ENCODE measurements around the gene ENDOU.

The ENDOU gene, protein sequence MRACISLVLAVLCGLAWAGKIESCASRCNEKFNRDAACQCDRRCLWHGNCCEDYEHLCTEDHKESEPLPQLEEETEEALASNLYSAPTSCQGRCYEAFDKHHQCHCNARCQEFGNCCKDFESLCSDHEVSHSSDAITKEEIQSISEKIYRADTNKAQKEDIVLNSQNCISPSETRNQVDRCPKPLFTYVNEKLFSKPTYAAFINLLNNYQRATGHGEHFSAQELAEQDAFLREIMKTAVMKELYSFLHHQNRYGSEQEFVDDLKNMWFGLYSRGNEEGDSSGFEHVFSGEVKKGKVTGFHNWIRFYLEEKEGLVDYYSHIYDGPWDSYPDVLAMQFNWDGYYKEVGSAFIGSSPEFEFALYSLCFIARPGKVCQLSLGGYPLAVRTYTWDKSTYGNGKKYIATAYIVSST

DNA sequence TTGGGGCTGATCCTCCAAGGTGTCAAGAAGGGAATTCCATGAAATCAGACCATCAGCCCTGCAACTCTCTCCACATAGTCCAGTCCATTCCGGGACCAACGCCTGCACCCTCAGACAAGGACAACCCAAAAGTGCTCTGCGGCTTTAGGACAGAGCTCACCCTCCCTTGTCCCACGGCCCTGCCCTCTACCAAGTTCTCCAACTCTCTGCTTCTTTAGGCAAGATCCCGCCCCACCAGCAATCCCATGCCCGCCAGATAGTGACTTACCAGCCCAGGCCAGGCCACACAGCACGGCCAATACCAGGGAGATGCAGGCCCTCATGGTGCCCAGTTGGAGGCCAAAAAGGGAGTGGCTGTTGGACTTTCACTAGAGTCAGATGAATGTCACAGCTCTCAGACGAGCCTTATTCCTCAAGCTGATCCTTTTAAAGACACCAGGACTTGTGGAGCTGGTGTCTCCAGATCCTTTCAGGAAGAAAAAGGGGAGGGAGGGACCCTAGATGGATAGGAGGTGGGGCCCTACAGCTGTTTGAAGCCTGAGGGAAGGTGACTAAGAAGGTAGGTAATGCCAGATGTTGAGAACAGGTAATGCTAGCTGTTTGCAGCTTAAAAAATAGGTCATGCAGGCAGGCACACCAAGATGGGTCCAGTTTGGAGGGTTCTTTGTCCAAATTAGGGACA is at the start of gene ENDOU:
Gene ENDOU (minus strand): TSS at position 400 of the 682 bp plus-strand sequence. CDS start 77 bp downstream, at position 323.
- Histone ChIP-seq H3K9ac (ENCODE audit: low read depth, low read length) (no peak within 1 kb of the TSS), H3K4me1 (ENCODE audit: insufficient read depth, low read length) (no peaks in the 10 kb centered on the region; the same call in 1 of the 2 replicates)

DNA sequence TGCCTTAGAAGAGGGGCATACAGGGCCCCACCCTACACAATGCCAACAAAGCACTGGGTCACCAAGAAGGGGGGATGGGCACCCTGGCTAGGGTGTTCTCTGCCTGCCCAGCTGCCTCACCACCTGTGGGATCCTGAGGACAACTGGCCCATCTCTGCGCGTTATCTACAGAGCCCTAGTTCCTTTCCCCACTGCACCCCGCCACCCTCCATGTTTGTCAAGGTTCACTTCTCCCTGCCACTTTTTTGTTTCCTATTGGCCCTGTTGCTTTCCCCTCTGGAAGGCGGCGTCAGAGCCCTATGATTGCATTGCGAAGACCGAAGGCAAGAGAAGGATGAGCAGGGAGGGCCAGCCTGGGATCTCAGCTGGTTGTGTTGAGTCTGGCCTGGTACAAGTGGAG is 49.4 kb upstream of the ENDOU start:
- peaks cover 19% of the 10 kb centered on the region; the same call in 1 of the 2 replicates for H3K4me1 ChIP-seq (ENCODE audit: insufficient read depth, low read length)
- no peak overlapping the region for H3K9ac ChIP-seq (ENCODE audit: low read depth, low read length)
- H3K36me3 ChIP-seq (ENCODE audit: insufficient read depth, low read length): no peaks in the 10 kb centered on the region
- no peaks in the 10 kb centered on the region for H3K9me3 ChIP-seq (ENCODE audit: control insufficient read depth, insufficient read depth, low read length)

More for the DNA sequence above, at the start of gene ENDOU:
- Histone ChIP-seq H3K9me3 (ENCODE audit: control insufficient read depth, insufficient read depth, low read length) (no peaks in the 10 kb centered on the region), H3K36me3 (ENCODE audit: insufficient read depth, low read length) (no peaks in the 10 kb centered on the region)

DNA sequence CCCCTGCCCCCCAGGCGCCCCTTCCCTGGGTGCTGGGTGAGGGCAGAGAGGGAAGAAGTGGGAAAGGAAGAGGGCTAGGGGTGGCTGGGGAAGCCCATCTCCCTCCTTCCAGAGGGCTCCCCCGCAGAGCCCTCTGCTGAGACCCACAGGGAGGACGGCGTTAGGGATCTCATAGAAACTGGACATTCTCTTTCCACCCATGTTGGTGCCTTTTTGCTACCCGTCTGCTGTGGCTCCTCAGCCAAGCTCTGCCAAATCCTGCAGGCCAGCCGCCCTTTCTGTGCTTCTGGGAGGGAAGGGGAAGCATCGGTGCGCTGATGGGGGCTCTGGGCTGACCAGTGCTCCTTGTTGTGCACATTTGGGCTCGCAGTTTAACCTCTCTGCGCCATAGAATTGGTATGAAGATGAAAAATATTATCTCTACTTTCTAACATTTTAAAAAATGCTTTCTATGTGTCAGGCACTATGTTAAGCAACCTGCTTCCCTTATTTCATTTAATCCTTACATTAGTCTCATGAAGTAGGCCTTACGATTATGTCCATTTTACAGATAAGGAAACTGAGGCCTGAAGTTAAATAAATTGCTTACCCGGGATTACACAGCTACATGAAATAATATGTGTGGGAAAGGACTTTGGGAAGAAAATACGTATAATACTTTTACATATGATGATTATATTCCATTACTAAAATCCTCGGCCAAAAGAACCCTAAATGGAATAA is 48.7 kb upstream of the ENDOU start:
- H3K36me3 ChIP-seq (ENCODE audit: insufficient read depth, low read length): no peaks in the 10 kb centered on the region
- H3K9ac ChIP-seq (ENCODE audit: low read depth, low read length): peak overlapping the region; percentile 78
- peaks cover 22% of the 10 kb centered on the region for H3K4me1 ChIP-seq (ENCODE audit: insufficient read depth, low read length)
- no peaks in the 10 kb centered on the region for H3K9me3 ChIP-seq (ENCODE audit: control insufficient read depth, insufficient read depth, low read length)

DNA sequence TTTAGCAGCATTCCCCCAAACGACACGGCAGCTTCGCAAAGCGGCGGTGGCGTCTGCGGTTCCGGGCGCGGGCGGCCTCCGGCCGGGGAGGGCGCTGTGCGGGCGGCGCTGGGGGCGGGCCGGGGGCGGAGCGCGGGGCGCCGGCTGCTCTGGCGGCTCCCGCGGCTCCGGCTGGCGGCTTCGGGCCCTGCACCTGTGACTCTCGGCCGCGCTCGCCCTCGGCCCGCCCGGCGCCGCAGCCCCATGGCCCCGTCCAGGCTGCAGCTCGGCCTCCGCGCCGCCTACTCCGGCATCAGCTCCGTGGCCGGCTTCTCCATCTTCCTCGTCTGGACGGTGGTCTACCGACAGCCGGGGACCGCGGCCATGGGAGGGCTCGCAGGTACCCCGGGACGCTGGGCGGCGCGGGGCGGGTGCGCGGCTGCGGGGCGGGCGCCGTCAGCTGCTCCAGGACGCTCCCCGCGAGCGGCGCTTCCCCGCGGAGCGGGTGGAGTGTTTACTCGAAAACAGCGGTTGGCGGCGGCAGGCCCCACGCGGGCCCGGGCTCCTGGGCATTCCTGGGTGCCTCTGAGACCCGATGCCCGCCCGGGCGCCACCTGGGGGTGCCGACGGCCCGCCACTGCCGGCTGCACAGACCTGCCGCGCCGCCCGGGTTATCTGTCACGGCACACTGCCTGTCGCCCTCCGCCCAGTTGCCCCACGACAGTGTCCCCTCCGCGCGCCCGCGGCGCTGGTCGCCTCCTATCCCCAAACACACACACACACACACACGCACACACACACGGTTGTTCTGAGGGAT is 48.0 kb upstream of the ENDOU start, which contains the start of gene SLC48A1:
Gene SLC48A1 (plus strand): TSS at position 177 of the 796 bp plus-strand sequence. CDS start 67 bp downstream, at position 244.
- no peaks in the 10 kb centered on the region for H3K36me3 ChIP-seq (ENCODE audit: insufficient read depth, low read length)
- H3K9ac ChIP-seq (ENCODE audit: low read depth, low read length): peak within 1 kb of the TSS; percentile 78
- no peaks in the 10 kb centered on the region for H3K9me3 ChIP-seq (ENCODE audit: control insufficient read depth, insufficient read depth, low read length)
- H3K4me1 ChIP-seq (ENCODE audit: insufficient read depth, low read length): peaks cover 23% of the 10 kb centered on the region

DNA sequence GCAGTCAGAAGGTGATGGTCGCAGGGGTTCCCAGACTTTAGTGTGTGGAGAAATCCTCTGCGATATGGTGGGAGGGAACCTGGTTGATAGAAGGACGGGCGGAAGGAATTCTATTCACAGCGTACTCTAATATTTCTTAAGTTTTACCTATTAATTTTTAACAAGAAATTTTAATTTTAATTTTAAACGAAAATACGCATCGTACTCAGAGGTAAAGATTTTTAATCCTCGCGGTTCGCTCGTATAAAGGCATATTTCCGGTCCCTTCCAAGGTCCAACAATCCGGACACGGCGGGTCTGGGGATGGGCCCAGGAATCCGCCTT is 47.4 kb upstream of the ENDOU start:
- peaks cover 19% of the 10 kb centered on the region for H3K4me1 ChIP-seq (ENCODE audit: insufficient read depth, low read length)
- H3K9me3 ChIP-seq (ENCODE audit: control insufficient read depth, insufficient read depth, low read length): no peaks in the 10 kb centered on the region
- no peaks in the 10 kb centered on the region for H3K36me3 ChIP-seq (ENCODE audit: insufficient read depth, low read length)
- H3K9ac ChIP-seq (ENCODE audit: low read depth, low read length): peak overlapping the region; percentile 78; the same call in 1 of the 2 replicates

DNA sequence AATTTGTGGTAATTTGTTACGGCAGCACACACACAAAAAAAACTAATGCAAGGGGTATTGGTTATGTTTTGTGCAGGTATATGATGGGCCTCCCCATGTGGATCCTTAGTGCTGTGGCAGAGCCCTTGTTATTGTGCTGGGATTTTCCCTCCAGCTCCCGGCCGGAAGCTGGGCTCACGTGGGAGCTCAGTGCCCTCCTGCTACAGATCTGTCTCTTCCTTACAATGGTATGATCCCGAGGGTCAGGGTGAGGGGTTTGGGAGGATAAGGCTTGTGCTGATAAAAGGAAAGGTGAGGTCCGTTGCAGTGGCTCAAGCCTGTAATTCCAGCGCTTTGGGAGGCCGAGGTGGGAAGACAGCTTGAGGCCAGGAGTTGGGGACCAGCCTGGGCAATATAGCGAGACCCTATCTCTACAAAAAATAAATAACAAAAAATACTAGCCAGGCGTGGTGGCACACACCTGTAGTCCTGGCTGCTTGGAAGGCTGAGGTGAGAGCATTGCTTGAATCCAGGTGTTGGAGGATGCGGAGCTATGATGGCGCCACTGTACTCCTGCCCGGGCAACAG is 46.9 kb upstream of the ENDOU start:
- Histone ChIP-seq H3K9me3 (ENCODE audit: control insufficient read depth, insufficient read depth, low read length) (no peaks in the 10 kb centered on the region), H3K4me1 (ENCODE audit: insufficient read depth, low read length) (peaks cover 23% of the 10 kb centered on the region), H3K36me3 (ENCODE audit: insufficient read depth, low read length) (no peaks in the 10 kb centered on the region), H3K9ac (ENCODE audit: low read depth, low read length) (peak overlapping the region; percentile 78; the same call in 1 of the 2 replicates)

DNA sequence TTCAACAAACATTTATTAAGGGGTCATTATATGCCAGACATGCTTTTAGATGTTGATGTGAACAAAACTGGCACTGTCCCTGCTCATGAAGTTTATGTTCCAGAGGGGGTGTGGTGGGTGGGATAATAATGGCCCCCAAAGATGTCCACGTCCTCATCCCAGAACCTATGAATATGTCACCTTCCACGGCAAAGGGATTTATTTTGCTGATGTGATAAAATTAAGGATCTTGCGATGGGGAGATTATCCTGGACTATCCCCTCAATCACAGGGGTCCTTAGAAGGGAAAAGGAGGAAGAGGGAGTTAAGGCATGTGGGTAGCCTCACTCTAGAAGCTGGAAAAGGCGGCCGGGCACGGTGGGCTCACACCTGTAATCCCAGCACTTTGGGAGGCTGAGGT is 46.0 kb upstream of the ENDOU start:
- Histone ChIP-seq H3K4me1 (ENCODE audit: insufficient read depth, low read length) (peaks cover 20% of the 10 kb centered on the region), H3K9ac (ENCODE audit: low read depth, low read length) (no peak overlapping the region), H3K9me3 (ENCODE audit: control insufficient read depth, insufficient read depth, low read length) (no peaks in the 10 kb centered on the region), H3K36me3 (ENCODE audit: insufficient read depth, low read length) (no peaks in the 10 kb centered on the region)

DNA sequence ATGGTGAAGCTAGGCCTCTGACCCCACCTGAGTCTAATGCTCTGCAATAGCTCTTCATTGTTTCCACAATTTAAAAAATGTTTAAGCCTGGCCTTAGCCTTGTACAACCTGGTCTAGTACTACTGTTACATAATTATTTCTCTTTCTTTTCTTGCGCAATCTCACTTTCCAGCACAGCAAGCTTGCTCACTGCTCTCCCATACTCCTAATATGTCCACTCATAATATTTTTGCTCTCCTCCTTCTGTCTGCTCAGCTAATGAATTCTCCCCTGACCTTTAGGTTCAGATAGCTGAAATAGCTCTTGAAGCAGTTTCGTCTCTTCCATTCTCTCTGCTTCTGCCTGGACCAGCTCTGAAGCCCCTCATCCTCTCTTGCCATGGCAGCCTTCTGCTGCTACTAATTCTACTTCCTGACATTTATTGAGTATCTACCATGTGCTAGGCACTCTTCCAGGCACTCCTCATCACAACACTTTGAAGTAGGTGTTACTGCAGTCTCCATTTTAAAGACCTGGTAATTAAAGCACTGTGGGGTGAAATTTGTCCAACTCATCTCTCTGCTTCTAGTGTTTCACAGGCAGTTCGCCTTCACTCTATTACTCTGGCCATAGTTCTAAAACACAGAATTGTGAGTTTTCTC is 44.9 kb upstream of the ENDOU start:
- Histone ChIP-seq H3K9me3 (ENCODE audit: control insufficient read depth, insufficient read depth, low read length) (no peaks in the 10 kb centered on the region), H3K9ac (ENCODE audit: low read depth, low read length) (no peak overlapping the region), H3K36me3 (ENCODE audit: insufficient read depth, low read length) (no peaks in the 10 kb centered on the region), H3K4me1 (ENCODE audit: insufficient read depth, low read length) (peaks cover 20% of the 10 kb centered on the region)

DNA sequence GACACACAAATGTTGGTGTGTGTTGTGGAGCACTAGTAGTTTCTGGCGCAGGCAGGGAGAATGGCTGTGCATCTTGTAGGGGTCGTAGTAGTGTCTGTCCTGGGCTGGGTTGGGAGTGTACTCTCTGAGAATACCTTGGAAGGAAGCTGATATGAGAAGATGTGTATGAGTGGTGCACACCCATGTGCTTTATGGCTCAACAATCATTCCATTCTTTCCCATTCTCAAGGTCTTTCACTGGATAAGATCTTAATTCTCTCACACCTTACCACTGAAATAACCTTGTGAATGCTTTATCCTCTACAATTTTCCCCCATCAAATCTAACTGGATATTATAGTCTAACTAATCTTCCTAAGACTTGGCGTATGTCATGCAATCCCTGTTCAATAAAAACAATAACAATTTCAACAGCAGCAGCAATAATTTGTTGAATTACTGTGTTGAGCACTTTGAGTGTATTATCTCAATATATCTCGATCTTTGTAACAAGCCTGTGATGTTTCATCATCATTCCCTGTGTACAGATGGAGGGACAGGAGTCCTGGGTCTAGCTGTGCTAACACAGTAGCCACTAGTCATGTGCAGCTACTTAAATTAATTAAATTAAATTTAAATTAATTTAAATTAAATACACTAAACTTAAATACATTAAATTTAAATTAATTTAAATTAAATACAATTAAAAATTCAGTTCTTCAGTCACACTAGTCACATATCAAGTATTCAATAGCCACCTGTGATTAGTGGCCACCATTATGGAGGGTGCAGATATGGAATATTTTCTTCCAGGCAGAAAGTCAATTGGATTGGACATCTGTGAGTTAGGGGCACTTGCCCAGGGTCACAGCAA is 44.2 kb upstream of the ENDOU start:
- Histone ChIP-seq H3K9ac (ENCODE audit: low read depth, low read length) (no peak overlapping the region), H3K4me1 (ENCODE audit: insufficient read depth, low read length) (peaks cover 20% of the 10 kb centered on the region), H3K9me3 (ENCODE audit: control insufficient read depth, insufficient read depth, low read length) (no peaks in the 10 kb centered on the region), H3K36me3 (ENCODE audit: insufficient read depth, low read length) (no peaks in the 10 kb centered on the region)

DNA sequence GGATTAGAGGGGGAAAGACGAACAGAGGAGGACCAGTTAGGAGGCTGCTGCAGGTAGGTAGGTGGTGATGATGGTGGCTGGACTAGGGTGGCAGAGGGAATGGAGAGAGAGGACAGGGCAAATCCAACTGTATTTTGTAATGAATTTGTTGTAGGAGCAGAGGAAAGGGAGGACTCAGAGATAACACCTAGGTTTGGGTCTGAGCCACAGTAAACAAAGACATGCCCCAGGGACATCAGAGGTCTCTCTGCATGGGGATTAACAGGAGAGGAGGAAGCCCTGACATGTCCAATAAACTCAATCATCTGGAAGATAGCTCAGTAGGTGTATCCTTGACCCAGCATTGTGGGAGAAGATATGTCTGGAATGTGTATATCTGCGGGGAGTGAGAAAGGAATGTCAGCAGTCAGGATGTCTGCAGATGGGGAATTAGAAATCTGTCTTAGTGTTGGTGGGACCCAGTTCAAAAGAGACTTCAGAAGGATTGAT is 43.1 kb upstream of the ENDOU start:
- Histone ChIP-seq H3K36me3 (ENCODE audit: insufficient read depth, low read length) (no peaks in the 10 kb centered on the region), H3K9me3 (ENCODE audit: control insufficient read depth, insufficient read depth, low read length) (no peaks in the 10 kb centered on the region), H3K4me1 (ENCODE audit: insufficient read depth, low read length) (peaks cover 23% of the 10 kb centered on the region)

DNA sequence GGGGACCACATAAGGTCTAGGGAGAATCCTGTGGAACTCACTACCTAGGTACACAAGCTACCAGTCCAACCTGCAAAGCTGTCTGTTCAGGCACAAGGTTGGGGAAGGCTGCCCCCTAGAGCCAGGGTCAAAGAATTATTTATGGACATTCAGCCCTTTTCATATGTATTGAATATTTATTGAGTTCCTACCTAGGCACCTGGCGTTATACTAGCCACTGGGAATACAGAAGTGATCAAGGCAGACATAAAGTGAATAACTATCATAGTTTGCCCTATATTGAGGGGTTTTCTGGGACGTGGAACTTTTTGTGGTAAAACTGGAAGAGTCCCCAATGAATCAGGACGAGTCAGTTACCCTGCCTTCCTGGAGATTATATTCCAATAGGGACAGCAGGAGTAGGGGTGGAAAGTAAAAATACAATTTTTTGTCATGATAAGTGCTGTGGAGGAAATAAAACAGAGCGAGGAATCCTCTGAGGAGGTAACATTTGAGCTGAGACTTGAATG is 42.0 kb upstream of the ENDOU start:
- Histone ChIP-seq H3K4me1 (ENCODE audit: insufficient read depth, low read length) (peaks cover 23% of the 10 kb centered on the region), H3K9ac (ENCODE audit: low read depth, low read length) (no peak overlapping the region), H3K36me3 (ENCODE audit: insufficient read depth, low read length) (no peaks in the 10 kb centered on the region), H3K9me3 (ENCODE audit: control insufficient read depth, insufficient read depth, low read length) (no peaks in the 10 kb centered on the region)

More for the DNA sequence above, 43.1 kb upstream of the ENDOU start:
- no peak overlapping the region for H3K9ac ChIP-seq (ENCODE audit: low read depth, low read length)

DNA sequence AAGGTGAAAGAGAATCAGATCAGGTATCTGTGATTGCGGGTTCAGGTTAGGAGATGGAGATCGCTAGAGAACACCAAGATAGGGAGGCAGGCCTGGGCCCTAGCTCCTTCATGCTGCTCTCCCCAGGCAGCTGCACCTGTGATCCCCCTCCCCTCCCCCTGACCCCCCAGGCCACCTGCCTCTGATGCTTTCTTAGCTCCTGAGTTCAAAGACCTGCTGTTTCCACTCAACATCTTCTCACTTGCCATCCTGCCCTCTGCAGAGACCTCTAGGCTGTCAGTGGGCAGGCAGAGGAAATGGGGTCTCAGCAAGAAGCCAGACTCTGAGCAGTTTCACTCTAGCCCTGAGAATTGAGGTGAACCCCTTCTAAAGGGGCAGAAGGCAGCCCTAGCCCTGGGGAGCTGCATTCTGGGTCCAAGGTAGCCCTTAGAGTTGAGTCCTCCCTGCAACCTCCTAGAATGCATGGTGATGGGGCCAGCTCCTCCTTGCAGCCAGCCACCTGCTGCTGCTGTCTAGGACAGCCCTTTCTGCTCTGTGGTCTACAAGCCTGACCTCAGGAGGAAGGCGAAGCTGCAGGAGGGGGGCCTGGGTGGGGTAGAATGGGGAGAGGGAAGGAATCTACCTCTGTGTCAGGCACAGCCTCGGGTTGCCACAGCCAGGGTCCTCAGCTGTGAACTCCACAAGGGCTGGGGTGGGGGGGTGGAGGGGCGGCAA is 41.4 kb upstream of the ENDOU start:
- Histone ChIP-seq H3K9me3 (ENCODE audit: control insufficient read depth, insufficient read depth, low read length) (no peaks in the 10 kb centered on the region), H3K36me3 (ENCODE audit: insufficient read depth, low read length) (no peaks in the 10 kb centered on the region), H3K9ac (ENCODE audit: low read depth, low read length) (no peak overlapping the region), H3K4me1 (ENCODE audit: insufficient read depth, low read length) (peaks cover 23% of the 10 kb centered on the region)
